Small intestine (tissue), 7 donors: Measurements from ENCODE around the gene SCAMP3. TPM values are rescaled to one million over a fixed set of nuclear protein-coding genes. Genes with fewer than 3 reads are reported as not detected.
"Not testable (repeated sequence)": the region's sequence is repeated elsewhere in the genome, so short reads cannot be mapped to it uniquely, and the experiment has no call there.

ENCODE experiments used
- DNase-seq, 2 donors: peaks; one replicate each; pipeline versions ENCODE4 v3.0.0 to v3.0.0-alpha.2; 2013
- FAIRE-seq: peaks from 2 replicates; lab custom pipeline; 2012; peaks lifted over from hg19 to GRCh38; lab: Jason Lieb, UNC
- H3K27ac ChIP-seq, 3 donors: one replicate each; pipeline ENCODE4 v1.5.1; 2013; ENCODE audit warnings: low read length in 2 of 3, mild to moderate bottlenecking in 2 of 3, control low read depth in 1 of 3, inconsistent platforms in 1 of 3, low read depth in 1 of 3, moderate library complexity in 1 of 3
- H3K27me3 ChIP-seq, 3 donors: one replicate each; pipeline ENCODE4 v1.6.1; 2013; ENCODE audit warnings: low read length in 3 of 3, inconsistent platforms in 1 of 3; ENCODE audit not compliant: control insufficient read depth in 3 of 3, insufficient read depth in 3 of 3
- H3K36me3 ChIP-seq, 3 donors: one replicate each; pipeline ENCODE4 v1.6.1; 2013; ENCODE audit warnings: low read length in 3 of 3, inconsistent platforms in 1 of 3, low read depth in 1 of 3, mild to moderate bottlenecking in 1 of 3, moderate library complexity in 1 of 3; ENCODE audit not compliant: control insufficient read depth in 3 of 3, insufficient read depth in 2 of 3
- H3K4me1 ChIP-seq, 3 donors: one replicate each; pipeline ENCODE4 v1.6.1; 2013; ENCODE audit warnings: low read length in 2 of 3, inconsistent platforms in 1 of 3, low read depth in 1 of 3, mild to moderate bottlenecking in 1 of 3, moderate library complexity in 1 of 3; ENCODE audit not compliant: control insufficient read depth in 3 of 3, insufficient read depth in 2 of 3
- H3K4me3 ChIP-seq, 3 donors: one replicate each; pipeline ENCODE4 v1.5.1; 2013; ENCODE audit warnings: low read length in 3 of 3, control low read depth in 1 of 3, inconsistent platforms in 1 of 3, low read depth in 1 of 3, mild to moderate bottlenecking in 1 of 3, moderate library complexity in 1 of 3
- H3K9me3 ChIP-seq, 2 donors: one replicate each; pipeline ENCODE4 v1.6.1; 2013; ENCODE audit warnings: low read depth in 1 of 2, low read length in 1 of 2; ENCODE audit not compliant: control insufficient read depth in 2 of 2, insufficient read depth in 1 of 2
- WGBS, 3 donors: extraction: QIAGEN DNeasy Blood & Tissue Kit; methylation state at CpG; one replicate each; pipeline ENCODE4 v1.1.7; 2013; 5-methylcytosine and 5-hydroxymethylcytosine counted together
- polyA plus RNA-seq, 4 donors: library from polyadenylated mRNA; stranded (reverse) in 3 of 4; unstranded in 1 of 4; fragments of 200-250 nt in 3 of 4; fragments of 120-200 nt in 1 of 4; gene quantifications; one replicate each; pipeline versions ENCODE4 v1.2.1 to v1.2.3, GENCODE V29; 2013
- donor health status: healthy with polysubstance abuse.
- donor health status: control.
- donor health status: control.
- donor health status: Bipolar disorder and iron deficiency.
- donor health status: healthy.

Gene SCAMP3
- polyA plus RNA-seq, 4 donors: 32.7 to 61.8 (median 53.8) TPM

DNA sequence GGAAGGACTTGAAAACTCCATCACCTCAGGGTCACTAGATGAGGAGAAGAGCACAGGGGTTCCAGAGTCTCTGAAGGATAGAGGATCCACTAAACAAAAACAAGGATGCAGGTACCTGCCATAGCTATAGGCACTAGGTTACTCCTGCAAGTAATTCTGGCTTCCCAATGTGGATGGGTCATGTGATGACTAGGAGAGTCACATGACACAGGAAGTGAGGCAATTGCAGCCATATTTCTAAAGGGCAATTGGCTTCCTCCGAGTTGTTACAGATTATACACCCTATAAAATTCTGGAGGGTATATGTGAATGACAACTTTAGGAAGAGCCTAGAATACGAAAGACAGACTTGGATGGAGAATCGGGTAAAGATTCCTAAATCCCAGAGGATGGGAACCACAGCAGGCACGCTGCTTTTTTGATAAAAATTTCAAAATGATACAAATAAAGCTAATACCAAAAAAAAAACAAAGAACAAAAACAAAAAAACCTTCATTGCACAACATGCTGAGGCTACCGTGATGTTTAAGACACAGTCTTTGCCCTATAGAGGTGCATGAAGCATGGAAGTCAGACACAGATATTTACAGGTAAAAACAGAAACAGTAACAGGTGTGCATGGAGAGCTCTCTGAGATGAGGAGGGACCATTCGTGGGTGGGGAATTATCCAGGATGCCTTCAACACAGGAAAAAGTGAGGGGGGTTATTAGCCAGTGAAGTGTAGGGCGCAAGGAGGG lies 43.1 kb downstream of the SCAMP3 start:
- 45 to 52% (median 48%) methylated on average over 7 of the region's 7 CpGs for WGBS, 3 donors
- peak overlapping the region in 1 of 3 donors; percentile 43 for H3K4me3 ChIP-seq
- H3K27ac ChIP-seq: peak overlapping the region in 2 of 3 donors; percentile 51 to 71
- H3K4me1 ChIP-seq: peaks cover 0 to 7% (median 0%) of the 10 kb centered on the region in 3 donors
- H3K27me3 ChIP-seq: no peaks in the 10 kb centered on the region
- no peak for FAIRE-seq
- no peaks in the 10 kb centered on the region for H3K9me3 ChIP-seq
- DNase-seq: peak; percentile 62 to 87
- peaks cover 0 to 21% (median 0%) of the 10 kb centered on the region in 3 donors for H3K36me3 ChIP-seq

DNA sequence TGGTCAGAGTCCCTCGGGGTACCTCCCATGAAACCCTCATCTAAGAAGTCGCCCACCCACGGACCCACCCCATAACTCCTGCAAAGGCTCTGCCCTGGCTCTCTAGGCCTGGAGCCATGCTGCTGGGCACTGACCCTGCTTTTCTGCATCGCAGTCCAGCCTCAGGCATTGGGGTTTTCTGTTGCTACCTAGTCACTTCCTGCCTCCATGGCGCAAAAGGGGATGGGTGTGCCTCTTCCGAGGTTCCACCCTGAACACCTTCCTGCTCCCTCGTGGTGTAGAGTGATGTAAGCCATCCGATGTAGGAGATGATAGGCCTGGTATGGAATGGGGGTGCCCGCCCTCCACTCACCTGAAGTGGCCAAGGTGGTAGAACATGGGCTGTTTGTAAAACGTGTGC lies 47.5 kb downstream of the SCAMP3 start:
- DNase-seq: not testable (repeated sequence)
- peaks cover 0 to 34% (median 0%) of the 10 kb centered on the region in 3 donors for H3K36me3 ChIP-seq

DNA sequence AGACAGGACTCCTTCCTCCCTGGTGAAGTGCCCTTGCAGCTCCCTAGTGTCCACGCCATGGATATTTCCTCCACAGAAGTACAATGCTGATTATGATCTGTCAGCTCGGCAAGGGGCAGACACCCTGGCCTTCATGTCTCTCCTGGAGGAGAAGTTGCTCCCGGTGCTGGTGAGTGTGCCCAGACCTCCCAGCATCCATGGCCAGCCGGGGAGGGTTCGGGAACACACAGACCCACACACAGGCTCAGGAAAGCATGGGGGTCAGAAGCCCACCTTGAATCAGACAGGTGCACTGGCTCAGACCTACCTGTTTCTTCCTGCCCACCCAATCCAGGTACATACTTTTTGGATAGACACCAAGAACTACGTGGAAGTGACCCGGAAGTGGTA lies 50.1 kb downstream of the SCAMP3 start:
- DNase-seq: not testable (repeated sequence)

More for the DNA sequence above, 47.5 kb downstream of the SCAMP3 start:
- not testable (repeated sequence) for H3K4me1 ChIP-seq, H3K27ac ChIP-seq, H3K9me3 ChIP-seq, H3K4me3 ChIP-seq, FAIRE-seq, H3K27me3 ChIP-seq
- WGBS, 3 donors: 76 to 84% (median 77%) methylated on average over 3 to 9 of the region's 10 CpGs

DNA sequence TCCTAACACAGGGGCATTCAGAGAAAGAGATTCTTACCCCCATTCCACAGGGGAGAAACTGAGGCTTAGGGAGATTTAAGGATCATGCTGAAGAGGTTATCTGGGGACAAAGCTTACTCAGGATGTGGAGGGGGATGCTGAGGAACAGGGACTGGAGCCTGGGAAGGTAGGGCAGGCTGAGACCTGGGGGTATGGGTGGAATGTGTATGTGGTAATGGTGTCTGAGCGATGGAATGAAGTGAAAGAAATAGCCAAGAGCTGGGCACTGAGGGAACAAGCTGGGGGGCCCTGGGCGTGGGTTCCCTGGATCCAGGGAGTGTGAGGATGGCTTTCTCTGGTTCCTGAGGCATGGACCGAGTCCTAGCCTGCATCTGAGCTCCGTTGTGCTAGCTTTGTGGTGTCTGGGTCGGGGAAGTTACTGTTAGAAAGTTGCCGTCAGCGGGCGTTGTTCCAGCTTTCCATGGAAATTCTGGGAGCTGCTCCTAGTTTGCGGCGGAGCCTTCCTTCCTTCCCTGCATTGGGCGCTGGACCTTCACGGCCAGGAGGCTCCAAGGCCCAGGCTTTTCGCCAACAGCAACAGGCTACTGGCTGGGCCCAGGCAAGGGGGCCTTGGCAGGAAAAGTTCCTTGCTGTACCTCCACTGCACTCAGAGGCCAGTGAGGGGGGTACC lies 50.6 kb downstream of the SCAMP3 start:
- FAIRE-seq, H3K27me3 ChIP-seq, H3K4me3 ChIP-seq, H3K27ac ChIP-seq, H3K9me3 ChIP-seq, DNase-seq: not testable (repeated sequence)
- WGBS, 3 donors: 78 to 93% (median 87%) methylated on average over 13 of the region's 13 CpGs
- H3K36me3 ChIP-seq: peaks cover 0 to 32% (median 0%) of the 10 kb centered on the region in 3 donors
- H3K4me1 ChIP-seq: peaks cover 0 to 22% (median 8%) of the 10 kb centered on the region in 3 donors

More for the DNA sequence above, 50.1 kb downstream of the SCAMP3 start:
- peaks cover 0 to 34% (median 0%) of the 10 kb centered on the region in 3 donors for H3K36me3 ChIP-seq
- WGBS, 3 donors: 75 to 85% (median 76%) methylated on average over 7 of the region's 7 CpGs
- H3K4me3 ChIP-seq, H3K9me3 ChIP-seq, H3K27me3 ChIP-seq, H3K27ac ChIP-seq, FAIRE-seq: not testable (repeated sequence)
- peaks cover 0 to 20% (median 8%) of the 10 kb centered on the region in 3 donors for H3K4me1 ChIP-seq

DNA sequence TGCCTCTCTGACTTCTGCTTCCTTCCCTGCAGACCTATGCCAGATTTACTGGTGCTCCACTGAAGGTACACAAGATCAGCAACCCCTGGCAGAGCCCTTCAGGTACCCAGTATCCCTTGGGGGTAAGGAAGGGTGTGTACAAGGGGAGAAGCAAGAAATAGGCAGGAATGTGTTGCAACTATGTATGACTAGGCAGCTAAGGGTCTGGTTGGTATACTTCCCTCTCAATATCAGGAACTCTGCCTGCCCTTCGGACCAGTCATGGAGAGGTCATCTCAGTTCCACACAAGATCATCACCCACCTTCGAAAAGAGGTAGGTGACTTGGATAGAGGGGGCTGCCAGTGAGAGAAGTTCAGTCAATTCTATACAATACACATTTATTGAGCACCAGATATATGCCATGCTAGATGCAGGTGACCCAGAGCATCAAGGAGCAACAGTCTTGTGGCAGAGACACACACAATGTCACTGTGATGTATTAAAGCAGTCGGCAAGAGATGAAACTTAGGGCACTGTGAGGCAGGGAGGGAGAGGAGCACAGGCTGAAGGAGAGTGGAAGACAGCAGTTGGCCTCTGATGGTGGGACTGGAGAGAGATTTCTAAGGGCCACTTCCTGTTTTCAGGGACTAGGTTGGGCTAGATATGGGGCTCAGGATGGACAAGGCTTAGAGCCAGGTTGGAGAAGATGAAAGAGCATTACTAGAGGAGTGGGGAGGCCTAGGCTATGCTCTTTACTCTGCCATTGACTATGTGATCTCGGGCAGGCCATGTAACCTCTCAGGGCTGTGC lies 51.7 kb downstream of the SCAMP3 start:
- peaks cover 0 to 25% (median 0%) of the 10 kb centered on the region in 3 donors for H3K36me3 ChIP-seq
- no peak overlapping the region for H3K4me3 ChIP-seq
- H3K9me3 ChIP-seq: no peaks in the 10 kb centered on the region
- no peak for DNase-seq
- FAIRE-seq: no peak
- no peaks in the 10 kb centered on the region for H3K27me3 ChIP-seq
- WGBS, 3 donors: 81 to 87% (median 85%) methylated on average over 4 of the region's 4 CpGs
- H3K4me1 ChIP-seq: peaks cover 0 to 22% (median 8%) of the 10 kb centered on the region in 3 donors
- no peak overlapping the region for H3K27ac ChIP-seq

DNA sequence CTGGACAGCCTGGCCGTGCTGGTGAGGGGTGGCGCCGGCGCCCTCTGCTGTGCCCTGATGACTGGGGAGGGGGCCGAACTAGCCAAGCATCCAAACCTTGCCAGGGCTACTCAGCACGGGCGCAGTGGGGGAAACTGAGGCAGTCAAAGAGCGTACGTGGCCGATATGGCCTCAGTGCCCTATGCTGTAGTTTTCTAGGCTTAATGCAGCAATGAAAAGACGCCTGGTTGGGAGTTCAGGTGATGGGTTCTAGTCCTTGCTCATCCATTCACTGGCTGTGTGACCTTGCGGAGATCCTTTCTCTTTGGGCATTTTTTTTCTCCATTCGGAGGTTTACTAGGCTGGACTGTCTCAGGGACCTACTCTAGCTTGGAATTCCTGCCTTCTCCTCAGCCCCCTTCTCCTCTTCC lies 52.8 kb downstream of the SCAMP3 start:
- peaks cover 0 to 22% (median 0%) of the 10 kb centered on the region in 3 donors for H3K36me3 ChIP-seq
- H3K4me3 ChIP-seq: peak overlapping the region; percentile 62 to 86 (median 79)
- 2% methylated on average over 13 of the region's 13 CpGs for WGBS, 3 donors
- H3K27me3 ChIP-seq: no peaks in the 10 kb centered on the region
- DNase-seq (no peak), FAIRE-seq (no peak)
- H3K4me1 ChIP-seq: peaks cover 0 to 22% (median 8%) of the 10 kb centered on the region in 3 donors
- no peaks in the 10 kb centered on the region for H3K9me3 ChIP-seq
- peak overlapping the region; percentile 84 to 100 (median 98) for H3K27ac ChIP-seq

DNA sequence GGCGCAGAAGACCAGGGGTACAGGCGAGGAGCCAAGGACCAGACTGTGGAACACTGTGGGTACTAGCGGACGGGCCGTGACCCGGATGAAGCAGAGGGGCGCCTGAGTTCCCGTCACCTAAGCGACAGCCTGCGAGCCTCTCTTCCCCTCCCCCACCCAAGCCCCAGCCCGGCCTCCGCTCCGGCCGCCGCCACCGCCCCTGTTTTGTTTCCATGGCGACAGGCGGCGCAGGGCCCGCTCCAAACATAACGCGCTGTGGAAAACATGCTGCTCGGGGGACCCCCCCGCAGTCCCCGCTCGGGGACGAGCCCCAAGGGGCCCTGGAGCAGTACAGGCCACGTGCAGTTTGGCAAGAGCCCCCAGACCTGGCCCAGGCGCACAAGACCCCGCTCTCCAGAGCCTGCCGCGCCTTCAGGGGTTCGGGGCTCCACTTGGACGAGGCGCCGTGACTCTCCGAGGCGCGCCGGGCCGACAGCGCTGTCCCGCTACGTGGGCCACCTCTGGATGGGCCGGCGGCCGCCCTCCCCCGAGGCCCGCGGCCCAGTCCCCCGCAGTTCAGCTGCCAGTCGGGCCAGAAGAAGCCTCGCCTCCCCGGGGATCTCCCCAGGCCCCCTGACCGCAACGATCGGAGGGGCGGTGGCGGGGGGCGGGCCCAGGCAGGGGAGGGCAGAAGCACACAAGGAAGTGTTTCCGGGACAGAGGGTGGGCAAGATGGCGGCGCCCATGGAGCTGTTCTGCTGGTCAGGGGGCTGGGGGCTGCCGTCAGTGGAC lies 53.4 kb downstream of the SCAMP3 start, which contains the start of gene MTX1:
MTX1 (plus strand) TSS at position 155 of the 771 bp plus-strand sequence; CDS start at position 265, 110 bp downstream.
- H3K9me3 ChIP-seq: no peaks in the 10 kb centered on the region
- no peaks in the 10 kb centered on the region for H3K27me3 ChIP-seq
- H3K36me3 ChIP-seq: peaks cover 0 to 22% (median 0%) of the 10 kb centered on the region in 3 donors
- H3K4me1 ChIP-seq: peaks cover 0 to 22% (median 8%) of the 10 kb centered on the region in 3 donors
- H3K4me3 ChIP-seq: peak within 1 kb of the TSS; percentile 62 to 86 (median 79)
- H3K27ac ChIP-seq: peak within 1 kb of the TSS; percentile 84 to 100 (median 98)
- DNase-seq (peak; percentile 74 to 93), FAIRE-seq (no peak)
- 0% methylated on average over 43 to 64 of the region's 64 CpGs for WGBS, 3 donors
